OCI-LY3 (cell line): Measurements from ENCODE around the gene SMG7.

Experiments
- CTCF ChIP-seq: fragments of 200-600, 300-600 bp; sonication (generic); IDR thresholded peaks from 2 replicates; pipeline ENCODE4 v1.5.1; 2014; ENCODE audit warnings: antibody characterized with exemption, low read length, low read depth
- EZH2phosphoT487 ChIP-seq: fragments of 200-600 bp; shearing (Covaris generic); IDR thresholded peaks from 2 replicates; pipeline ENCODE4 v1.6.1; 2018; ENCODE audit warnings: antibody characterized with exemption, mixed run types, low read depth

DNA sequence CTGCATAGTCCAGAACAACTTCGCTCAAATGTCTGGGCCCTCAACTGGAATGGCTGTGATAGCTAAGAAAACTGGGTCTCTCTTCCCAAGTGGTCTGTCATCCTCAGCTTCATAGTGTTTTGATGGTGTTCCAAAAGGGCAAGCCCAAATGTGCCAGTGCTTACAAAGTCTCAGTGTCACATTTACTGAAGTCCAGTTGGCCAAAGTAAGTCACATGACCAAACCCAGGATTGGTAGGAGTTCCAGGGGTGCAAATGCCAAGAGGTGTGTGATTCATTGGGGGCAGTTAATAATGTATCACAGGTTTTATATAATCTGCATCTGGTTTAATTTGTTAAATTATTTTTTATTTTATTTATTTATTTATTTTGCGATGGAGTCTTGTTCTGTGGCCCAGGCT, 24.9 kb downstream of the SMG7 start:
- TF ChIP-seq CTCF (no peak), EZH2phosphoT487 (no peak)
